Measurements from ENCODE around the gene MEX3C.

MEX3C gene

DNA sequence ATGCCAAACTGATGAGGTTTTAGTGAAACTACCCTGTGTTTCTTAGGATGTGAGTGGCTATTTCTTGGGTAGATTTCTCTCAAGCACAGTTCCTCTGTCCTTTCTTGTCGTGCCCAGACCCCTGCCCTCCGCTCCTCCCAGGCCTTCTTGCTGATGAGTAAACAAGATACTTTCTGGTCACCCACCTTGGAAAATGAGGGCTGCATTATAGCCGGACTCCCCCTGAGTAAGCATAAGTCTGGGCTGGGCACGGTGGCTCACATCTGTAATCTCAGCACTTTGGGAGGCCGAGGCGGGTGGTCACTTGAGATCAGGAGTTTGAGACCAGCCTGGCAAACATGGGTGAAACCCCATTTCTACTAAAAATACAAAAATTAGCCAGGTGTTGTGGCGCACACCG lies 58.5 kb downstream of the MEX3C start:
- Histone ChIP-seq H3K4me1 (peaks cover 6% of the 10 kb centered on the region; the same call in 1 of the 2 replicates), H3K4me3 (no peak overlapping the region), H3K36me3 (no peaks in the 10 kb centered on the region), H3K4me2 (no peak overlapping the region), H4K20me1 (no peaks in the 10 kb centered on the region), H3K27ac (no peak overlapping the region), H3K27me3 (no peaks in the 10 kb centered on the region), H3K9ac (no peak overlapping the region), H3K9me3 (no peaks in the 10 kb centered on the region)
- TF ChIP-seq Cebpa-rat (IDR thresholded peaks at IDR 0.05) = no peak

GRCh38 chr18:51137891-51138290 lies 59.6 kb downstream of the MEX3C start:
- Histone ChIP-seq H3K36me3 (no peaks in the 10 kb centered on the region), H3K4me3 (no peak overlapping the region), H3K4me1 (peaks cover 6% of the 10 kb centered on the region; the same call in 1 of the 2 replicates), H3K9me3 (no peaks in the 10 kb centered on the region), H4K20me1 (no peaks in the 10 kb centered on the region), H3K9ac (no peak overlapping the region), H3K27me3 (no peaks in the 10 kb centered on the region), H3K27ac (no peak overlapping the region), H3K4me2 (no peak overlapping the region)
- TF ChIP-seq Cebpa-rat (IDR thresholded peaks at IDR 0.05) = no peak

- H3K9me3 ChIP-seq = no peaks in the 10 kb centered on the region
- H3K27ac ChIP-seq = no peak overlapping the region
- H3K9ac ChIP-seq = no peak overlapping the region
- H3K27me3 ChIP-seq = no peaks in the 10 kb centered on the region
- TF ChIP-seq Cebpa-rat (IDR thresholded peaks at IDR 0.05) = no peak
- no peaks in the 10 kb centered on the region for H3K36me3 ChIP-seq
- no peak overlapping the region for H3K4me2 ChIP-seq
- no peaks in the 10 kb centered on the region for H4K20me1 ChIP-seq
- H3K4me3 ChIP-seq = no peak overlapping the region
- peaks cover 4% of the 10 kb centered on the region; the same call in 1 of the 2 replicates for H3K4me1 ChIP-seq
Measured at GRCh38 chr18:51137026-51137729, 60.3 kb downstream of the MEX3C start.

- Histone ChIP-seq H3K36me3 (no peaks in the 10 kb centered on the region), H3K9ac (no peak overlapping the region), H3K4me3 (no peak overlapping the region), H3K4me2 (no peak overlapping the region), H3K27ac (no peak overlapping the region), H3K9me3 (no peaks in the 10 kb centered on the region), H3K27me3 (no peaks in the 10 kb centered on the region), H3K4me1 (no peaks in the 10 kb centered on the region), H4K20me1 (no peaks in the 10 kb centered on the region)
- TF ChIP-seq Cebpa-rat (IDR thresholded peaks at IDR 0.05) = no peak
Measured at GRCh38 chr18:51135795-51136194, 61.7 kb downstream of the MEX3C start.

- no peaks in the 10 kb centered on the region for H4K20me1 ChIP-seq
- no peaks in the 10 kb centered on the region for H3K4me1 ChIP-seq
- H3K9me3 ChIP-seq = no peaks in the 10 kb centered on the region
- no peak overlapping the region for H3K9ac ChIP-seq
- H3K27ac ChIP-seq = no peak overlapping the region
- TF ChIP-seq Cebpa-rat (IDR thresholded peaks at IDR 0.05) = no peak
- H3K4me2 ChIP-seq = no peak overlapping the region
- H3K36me3 ChIP-seq = no peaks in the 10 kb centered on the region
- no peak overlapping the region for H3K4me3 ChIP-seq
- H3K27me3 ChIP-seq = no peaks in the 10 kb centered on the region
Measured at GRCh38 chr18:51135364-51135763, 62.1 kb downstream of the MEX3C start.

DNA sequence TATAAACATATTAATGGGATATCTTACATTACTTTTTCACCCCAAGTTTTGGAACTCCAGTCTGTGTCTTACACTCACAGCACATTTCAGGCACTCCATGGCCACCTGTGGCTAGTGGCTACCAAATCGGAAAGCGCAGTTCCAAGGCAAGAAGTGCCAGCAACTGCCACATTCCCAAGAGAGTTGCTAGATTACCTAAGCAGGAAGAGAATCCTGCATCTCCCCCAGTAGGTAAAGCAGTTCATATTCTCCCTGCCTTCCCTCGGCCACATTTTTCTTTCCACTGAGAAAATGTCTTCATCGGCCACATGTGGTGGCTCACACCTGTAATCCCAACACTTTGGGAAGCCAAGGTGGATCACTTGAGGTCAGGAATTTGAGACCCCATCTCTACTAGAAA lies 62.8 kb downstream of the MEX3C start:
- no peaks in the 10 kb centered on the region for H3K9me3 ChIP-seq
- no peak overlapping the region for H3K27ac ChIP-seq
- H3K4me2 ChIP-seq = no peak overlapping the region
- no peaks in the 10 kb centered on the region for H3K36me3 ChIP-seq
- H3K4me3 ChIP-seq = no peak overlapping the region
- H4K20me1 ChIP-seq = no peaks in the 10 kb centered on the region
- H3K9ac ChIP-seq = no peak overlapping the region
- no peaks in the 10 kb centered on the region for H3K27me3 ChIP-seq
- no peaks in the 10 kb centered on the region for H3K4me1 ChIP-seq
- TF ChIP-seq Cebpa-rat (IDR thresholded peaks at IDR 0.05) = no peak

DNA sequence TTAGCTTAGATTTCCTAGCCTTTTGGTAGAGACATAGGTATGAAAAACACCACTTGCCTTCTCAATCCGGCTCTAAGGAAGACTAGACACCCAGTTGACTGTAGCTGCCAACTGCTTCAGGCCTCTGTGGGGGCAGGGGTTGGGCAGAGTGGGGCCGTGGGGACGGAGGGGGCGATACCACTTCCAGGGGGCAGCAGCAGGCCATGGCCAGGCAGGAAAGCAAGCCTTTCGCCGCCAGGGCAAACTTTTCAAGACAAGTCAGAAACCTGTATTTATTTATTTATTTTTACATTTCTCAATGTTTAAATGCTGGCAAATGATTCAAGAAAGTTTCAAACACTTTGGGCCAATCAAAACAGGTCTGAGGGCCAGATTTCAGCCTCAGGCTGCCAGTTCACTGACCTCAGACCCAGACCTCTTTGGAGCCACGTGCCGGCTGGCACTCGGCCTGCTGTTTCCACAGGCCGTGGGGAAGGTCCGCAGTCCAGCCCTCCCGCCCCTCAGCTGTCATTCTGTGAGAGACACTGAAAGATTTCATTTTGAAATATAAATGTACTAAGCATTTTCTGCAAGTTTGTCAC lies 63.8 kb downstream of the MEX3C start:
- no peak for TF ChIP-seq Cebpa-rat (IDR thresholded peaks at IDR 0.05)
- Histone ChIP-seq H3K9ac (no peak overlapping the region), H3K27ac (no peak overlapping the region), H3K27me3 (no peaks in the 10 kb centered on the region), H3K9me3 (no peaks in the 10 kb centered on the region; the same call in 1 of the 2 replicates), H3K4me3 (no peak overlapping the region), H3K36me3 (no peaks in the 10 kb centered on the region), H3K4me1 (no peaks in the 10 kb centered on the region), H4K20me1 (no peaks in the 10 kb centered on the region), H3K4me2 (no peak overlapping the region)

GRCh38 chr18:51132256-51132935 lies 65.1 kb downstream of the MEX3C start:
- H3K9ac ChIP-seq = no peak overlapping the region
- H4K20me1 ChIP-seq = no peaks in the 10 kb centered on the region

DNA sequence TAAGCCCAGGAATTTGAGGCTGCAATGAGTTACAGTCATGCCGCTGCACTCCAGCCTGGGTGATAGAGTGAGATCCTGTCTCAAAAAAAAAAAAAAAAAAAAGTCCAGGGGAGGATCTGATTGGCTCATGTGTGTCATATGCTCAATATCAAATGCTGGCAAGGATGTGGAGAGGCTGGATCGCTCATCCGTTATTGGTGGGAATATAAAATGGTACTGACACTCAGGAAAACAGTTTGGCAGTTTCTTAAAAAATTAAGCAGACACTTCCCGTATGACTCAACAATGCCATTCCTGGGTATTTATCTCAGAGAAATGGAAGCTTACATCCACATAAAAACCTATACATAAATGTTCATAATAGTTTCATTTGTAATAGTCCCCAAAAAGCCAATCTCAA lies 68.9 kb downstream of the MEX3C start:
- Histone ChIP-seq H3K4me3 (no peak overlapping the region), H4K20me1 (no peaks in the 10 kb centered on the region), H3K27me3 (no peaks in the 10 kb centered on the region), H3K4me2 (no peak overlapping the region), H3K36me3 (no peaks in the 10 kb centered on the region), H3K27ac (no peak overlapping the region), H3K9me3 (no peaks in the 10 kb centered on the region; the same call in 1 of the 2 replicates), H3K9ac (no peak overlapping the region), H3K4me1 (no peaks in the 10 kb centered on the region)
- no peak for TF ChIP-seq Cebpa-rat (IDR thresholded peaks at IDR 0.05)

More at GRCh38 chr18:51132256-51132935, 65.1 kb downstream of the MEX3C start:
- Histone ChIP-seq H3K36me3 (no peaks in the 10 kb centered on the region), H3K9me3 (no peaks in the 10 kb centered on the region; the same call in 1 of the 2 replicates), H3K27me3 (no peaks in the 10 kb centered on the region), H3K4me1 (no peaks in the 10 kb centered on the region), H3K4me3 (no peak overlapping the region), H3K27ac (no peak overlapping the region), H3K4me2 (no peak overlapping the region)
- no peak for TF ChIP-seq Cebpa-rat (IDR thresholded peaks at IDR 0.05)

- H3K9ac ChIP-seq = no peak overlapping the region
- H3K36me3 ChIP-seq = no peaks in the 10 kb centered on the region
- H4K20me1 ChIP-seq = no peaks in the 10 kb centered on the region
- peaks cover 5% of the 10 kb centered on the region; the same call in 1 of the 2 replicates for H3K9me3 ChIP-seq
- no peak overlapping the region for H3K4me2 ChIP-seq
- H3K4me1 ChIP-seq = no peaks in the 10 kb centered on the region
- H3K27ac ChIP-seq = no peak overlapping the region
- H3K4me3 ChIP-seq = no peak overlapping the region
- no peaks in the 10 kb centered on the region for H3K27me3 ChIP-seq
- TF ChIP-seq Cebpa-rat (IDR thresholded peaks at IDR 0.05) = no peak
Measured at GRCh38 chr18:51127664-51128063, 69.8 kb downstream of the MEX3C start.
